Cardiac muscle cell (in vitro differentiated cells and primary cell): ENCODE measurements around the gene CDH16. TPM values are rescaled to one million over a fixed set of nuclear protein-coding genes. Genes with fewer than 3 reads are reported as not detected.

Experiments
- DNase-seq, 2 donors: peaks; one replicate each; pipeline versions ENCODE4 v3.0.0 to v3.0.0-alpha.2; 2010 to 2017; ENCODE audit warnings: low read depth in 1 of 2, low spot score in 1 of 2
- H3K27ac ChIP-seq: fragments of 200-600 bp; sonication (generic); 2 replicates; pipeline ENCODE4 v1.5.1; 2016
- H3K27me3 ChIP-seq: fragments of 200-600 bp; sonication (generic); 2 replicates; pipeline ENCODE4 v1.6.0; 2016; ENCODE audit warnings: control low read depth
- H3K36me3 ChIP-seq: fragments of 200-600 bp; sonication (generic); 2 replicates; pipeline ENCODE4 v1.5.1; 2016; ENCODE audit warnings: control low read depth
- H3K4me1 ChIP-seq: fragments of 200-600 bp; sonication (generic); 2 replicates; pipeline ENCODE4 v1.8.1; 2017; ENCODE audit warnings: low read depth, mild to moderate bottlenecking, mixed run types
- H3K4me3 ChIP-seq: fragments of 200-600 bp; sonication (generic); 2 replicates; pipeline ENCODE4 v1.5.1; 2016; ENCODE audit warnings: mild to moderate bottlenecking
- H3K9me3 ChIP-seq: fragments of 200-600 bp; sonication (generic); 2 replicates; pipeline ENCODE4 v1.5.1; 2017; ENCODE audit warnings: low read depth, mild to moderate bottlenecking, control low read depth
- polyA plus RNA-seq: library from polyadenylated mRNA; unstranded; fragments of >200 nt; fragmentation: Nextera tagmentation; extraction: Ambion mirVana; gene quantifications from 2 replicates; pipeline ENCODE4 v1.2.1, GENCODE V29; 2016
- total RNA-seq: library from RNA; depleted of rRNA; stranded (reverse); fragments of >200 nt; gene quantifications from 2 replicates; pipeline ENCODE4 v1.2.3, GENCODE V29; 2016
- TF ChIP-seq, protein P1 (sequence below): IDR thresholded peaks from 2 replicates; pipeline ENCODE4 v1.5.1; 2012; ENCODE audit warnings: low read depth, mild to moderate bottlenecking, low read length

CDH16 gene
- total and polyA plus RNA-seq, 2 experiments from 2014 or later = 4.4 TPM; not detected in 1

- no peaks in the 10 kb centered on the region for H3K4me1 ChIP-seq
- no peak overlapping the region for H3K27ac ChIP-seq
- TF ChIP-seq, protein P1, sequence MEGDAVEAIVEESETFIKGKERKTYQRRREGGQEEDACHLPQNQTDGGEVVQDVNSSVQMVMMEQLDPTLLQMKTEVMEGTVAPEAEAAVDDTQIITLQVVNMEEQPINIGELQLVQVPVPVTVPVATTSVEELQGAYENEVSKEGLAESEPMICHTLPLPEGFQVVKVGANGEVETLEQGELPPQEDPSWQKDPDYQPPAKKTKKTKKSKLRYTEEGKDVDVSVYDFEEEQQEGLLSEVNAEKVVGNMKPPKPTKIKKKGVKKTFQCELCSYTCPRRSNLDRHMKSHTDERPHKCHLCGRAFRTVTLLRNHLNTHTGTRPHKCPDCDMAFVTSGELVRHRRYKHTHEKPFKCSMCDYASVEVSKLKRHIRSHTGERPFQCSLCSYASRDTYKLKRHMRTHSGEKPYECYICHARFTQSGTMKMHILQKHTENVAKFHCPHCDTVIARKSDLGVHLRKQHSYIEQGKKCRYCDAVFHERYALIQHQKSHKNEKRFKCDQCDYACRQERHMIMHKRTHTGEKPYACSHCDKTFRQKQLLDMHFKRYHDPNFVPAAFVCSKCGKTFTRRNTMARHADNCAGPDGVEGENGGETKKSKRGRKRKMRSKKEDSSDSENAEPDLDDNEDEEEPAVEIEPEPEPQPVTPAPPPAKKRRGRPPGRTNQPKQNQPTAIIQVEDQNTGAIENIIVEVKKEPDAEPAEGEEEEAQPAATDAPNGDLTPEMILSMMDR = no peak
- H3K36me3 ChIP-seq = peaks cover 7% of the 10 kb centered on the region
- no peaks in the 10 kb centered on the region for H3K27me3 ChIP-seq
- H3K4me3 ChIP-seq = no peak overlapping the region
- no peaks in the 10 kb centered on the region for H3K9me3 ChIP-seq
- DNase-seq = no peak
Observed at GRCh38 chr16:66881964-66882508, 36.6 kb downstream of the CDH16 start.

DNA sequence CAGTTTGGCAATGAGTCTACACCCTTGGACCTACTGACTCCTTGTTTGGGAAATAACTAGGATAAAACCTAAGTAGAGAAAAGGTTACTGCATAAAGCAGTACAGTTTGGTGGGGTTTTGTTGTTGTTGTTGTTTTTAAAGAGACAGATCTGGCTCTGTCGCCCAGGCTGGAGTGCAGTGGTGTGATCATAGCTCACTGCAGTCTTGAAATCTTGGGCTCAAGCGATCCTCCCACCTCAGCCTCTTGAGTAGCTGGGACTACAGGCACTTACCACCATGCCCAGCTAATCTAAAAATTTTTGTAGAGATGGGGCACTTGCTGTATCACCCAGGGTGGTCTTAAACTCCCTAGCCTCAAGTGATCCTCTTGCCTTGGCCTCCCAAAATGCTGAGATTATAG, 37.1 kb downstream of the CDH16 start:
- no peaks in the 10 kb centered on the region for H3K9me3 ChIP-seq
- H3K4me3 ChIP-seq = peak overlapping the region; percentile 58
- H3K36me3 ChIP-seq = peaks cover 4% of the 10 kb centered on the region
- no peak for DNase-seq
- H3K4me1 ChIP-seq = no peaks in the 10 kb centered on the region
- TF ChIP-seq, protein P1 = no peak
- H3K27me3 ChIP-seq = no peaks in the 10 kb centered on the region
- H3K27ac ChIP-seq = no peak overlapping the region

- Histone ChIP-seq H3K27ac (no peak overlapping the region), H3K4me1 (no peaks in the 10 kb centered on the region), H3K9me3 (no peaks in the 10 kb centered on the region), H3K36me3 (peaks cover 3% of the 10 kb centered on the region), H3K4me3 (peak overlapping the region; percentile 58), H3K27me3 (no peaks in the 10 kb centered on the region)
- TF ChIP-seq, protein P1 = no peak
- DNase-seq = no peak
Observed at GRCh38 chr16:66881014-66881417, 37.7 kb downstream of the CDH16 start.

GRCh38 chr16:66880288-66881013, 38.2 kb downstream of the CDH16 start, which contains the start of gene PDP2:
PDP2 (plus strand) TSS chr16:66880515; CDS start chr16:66884285, 3,770 bp downstream.
- Histone ChIP-seq H3K27me3 (no peaks in the 10 kb centered on the region), H3K27ac (no peak within 1 kb of the TSS), H3K36me3 (peaks cover 3% of the 10 kb centered on the region), H3K4me3 (peak within 1 kb of the TSS; percentile 58), H3K9me3 (no peaks in the 10 kb centered on the region), H3K4me1 (no peaks in the 10 kb centered on the region)
- TF ChIP-seq, protein P1 = no peak
- peak; percentile 96 for DNase-seq

GRCh38 chr16:66878067-66878466, 40.6 kb downstream of the CDH16 start:
- H3K36me3 ChIP-seq = no peaks in the 10 kb centered on the region
- DNase-seq = no peak
- H3K4me1 ChIP-seq = no peaks in the 10 kb centered on the region
- no peaks in the 10 kb centered on the region for H3K9me3 ChIP-seq
- H3K27ac ChIP-seq = no peak overlapping the region
- H3K4me3 ChIP-seq = no peak overlapping the region
- TF ChIP-seq, protein P1 = no peak
- H3K27me3 ChIP-seq = no peaks in the 10 kb centered on the region
